NOMO-1 (cell line): Measurements from ENCODE around the gene UNC13A.
"Not testable (repeated sequence)": the region's sequence is repeated elsewhere in the genome, so short reads cannot be mapped to it uniquely, and the experiment has no call there.

Experiments used
- DNase-seq, 2 experiments: peaks; one replicate each; lab custom pipeline; 2025; ENCODE audit not compliant: unreplicated experiment in 2 of 2; lab: John Stamatoyannopoulos, UW

UNC13A gene

DNA sequence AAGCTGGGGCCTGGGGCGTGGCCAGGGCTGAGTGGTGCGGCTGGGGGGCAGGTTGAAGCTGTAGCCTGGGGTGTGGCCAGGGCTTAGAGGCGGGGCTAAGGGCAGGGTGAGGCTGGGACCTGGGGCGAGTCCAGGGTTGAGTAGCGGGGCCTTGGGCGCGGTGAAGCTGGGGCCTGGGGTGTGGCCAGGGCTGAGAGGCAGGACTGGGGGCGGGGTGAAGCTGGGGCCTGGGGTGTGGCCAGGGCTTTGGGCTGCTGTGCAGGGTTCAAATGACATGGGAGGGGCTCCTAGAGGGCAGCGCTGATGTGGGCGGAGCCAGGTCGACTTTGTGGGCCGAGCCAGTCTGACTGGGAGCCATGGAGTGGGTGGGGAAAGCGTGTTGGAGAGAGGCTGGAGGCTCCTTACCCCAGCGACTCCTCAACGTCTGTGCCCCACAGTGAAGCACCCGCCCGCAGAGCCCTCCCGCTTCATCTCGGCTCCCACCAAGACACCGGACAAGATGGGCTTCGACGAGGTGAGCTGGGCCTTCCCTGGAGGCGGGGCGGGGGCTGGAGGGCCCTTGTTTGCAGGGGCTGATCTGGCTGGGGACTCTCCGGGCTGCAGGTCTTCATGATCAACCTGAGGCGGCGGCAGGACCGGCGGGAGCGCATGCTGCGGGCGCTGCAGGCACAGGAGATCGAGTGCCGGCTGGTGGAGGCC is 111.2 kb downstream of the UNC13A start:
- DNase-seq = no peak

DNA sequence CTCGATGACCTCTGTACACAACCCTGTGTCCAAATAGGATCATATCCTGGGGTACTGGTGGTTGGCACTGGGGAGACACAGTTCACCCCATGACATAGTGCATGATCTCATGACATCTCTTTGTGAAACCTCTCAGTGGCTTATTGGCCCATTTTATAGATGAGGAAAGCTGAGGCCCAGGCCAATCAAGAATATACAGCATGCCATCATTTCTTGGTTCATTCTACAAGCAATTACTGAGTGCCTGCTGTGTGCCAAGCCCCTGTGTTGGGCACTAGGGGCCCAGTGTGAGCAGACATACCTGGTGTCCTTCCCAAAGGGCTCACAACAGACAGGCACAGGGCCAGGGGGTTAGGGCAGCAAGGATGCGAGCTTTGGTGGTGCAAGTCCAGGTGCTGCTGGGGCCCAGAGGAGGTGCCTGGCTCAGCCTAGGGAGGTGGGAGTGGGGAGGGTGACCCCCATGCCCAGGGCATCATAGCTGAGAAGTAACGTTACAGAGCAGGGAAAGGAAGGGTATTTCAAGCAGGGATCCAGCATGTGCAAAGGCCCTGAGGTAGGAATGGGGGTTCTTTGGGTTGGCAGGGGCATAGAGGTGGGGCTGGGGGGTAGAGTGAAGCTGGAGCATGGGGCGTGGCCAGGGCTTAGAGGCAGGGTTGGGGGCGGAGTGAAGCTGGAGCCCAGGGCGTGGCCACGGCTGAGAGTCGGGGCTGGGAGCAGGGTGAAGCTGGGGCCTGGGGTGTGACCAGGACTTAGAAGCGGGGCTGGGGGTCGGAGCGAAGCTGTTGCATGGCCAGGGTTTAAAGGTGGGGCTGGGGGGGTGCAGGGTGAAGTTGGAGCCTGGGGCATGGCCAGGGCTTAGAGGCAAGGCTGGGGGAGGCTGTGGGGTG is 112.0 kb downstream of the UNC13A start:
- DNase-seq = no peak

DNA sequence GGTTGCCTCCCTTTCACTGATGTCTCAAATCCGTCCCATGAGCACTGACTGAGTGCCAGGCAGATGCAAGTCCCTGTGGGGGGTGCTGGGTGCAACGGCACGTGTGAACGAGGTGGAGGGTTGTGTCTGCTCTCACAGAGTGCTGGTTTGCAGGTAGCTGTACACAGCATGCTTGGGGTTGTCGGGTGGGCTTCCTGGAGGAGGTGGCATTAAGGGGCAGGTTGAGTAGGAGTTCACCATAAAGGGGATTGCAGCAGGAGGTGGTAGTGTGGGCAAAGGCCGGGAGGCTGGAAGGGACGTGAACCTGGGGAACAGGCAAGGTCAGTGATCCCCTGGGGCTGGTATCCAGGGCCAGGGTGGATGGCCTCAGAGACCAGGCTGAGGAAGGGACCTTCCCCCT is 115.5 kb downstream of the UNC13A start:
- no peak for DNase-seq

DNA sequence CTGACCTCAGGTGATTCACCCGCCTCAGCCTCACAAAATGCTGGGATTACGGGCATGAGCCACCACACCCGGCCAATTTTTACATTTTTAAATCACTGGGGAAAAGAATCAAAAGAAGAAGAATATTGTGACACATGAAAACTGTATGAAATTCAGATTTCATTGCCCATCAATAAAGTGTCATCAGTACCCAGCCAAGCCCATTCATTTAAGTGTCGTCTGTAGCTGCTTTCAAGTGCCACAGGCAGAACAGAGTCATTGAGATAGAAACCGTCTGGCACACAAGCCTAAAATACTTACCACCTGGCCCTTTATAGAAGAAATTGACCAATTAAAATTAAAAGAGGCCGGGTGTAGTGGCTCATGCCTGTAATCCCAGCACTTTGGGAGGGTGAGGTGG is 117.4 kb downstream of the UNC13A start:
- DNase-seq = no peak

DNA sequence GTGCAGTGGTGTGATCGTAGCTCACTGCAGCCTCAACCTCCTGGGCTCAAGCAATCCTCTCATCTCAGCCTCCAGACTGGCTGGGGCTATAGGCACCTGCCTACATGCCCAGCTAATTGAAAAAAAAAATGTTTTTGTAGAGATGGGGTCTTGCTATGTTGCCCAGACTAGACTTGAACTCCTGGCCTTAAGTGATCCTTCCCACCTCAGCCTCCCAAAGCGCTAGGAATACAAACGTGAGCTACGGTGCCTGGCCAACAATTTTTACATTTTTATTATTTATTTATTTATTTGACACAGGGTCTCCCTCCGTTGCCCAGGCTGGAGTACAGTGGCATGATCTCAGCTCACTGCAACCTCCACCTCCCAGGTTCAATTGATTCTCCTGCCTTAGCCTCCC is 117.9 kb downstream of the UNC13A start:
- not testable (repeated sequence) for DNase-seq

DNA sequence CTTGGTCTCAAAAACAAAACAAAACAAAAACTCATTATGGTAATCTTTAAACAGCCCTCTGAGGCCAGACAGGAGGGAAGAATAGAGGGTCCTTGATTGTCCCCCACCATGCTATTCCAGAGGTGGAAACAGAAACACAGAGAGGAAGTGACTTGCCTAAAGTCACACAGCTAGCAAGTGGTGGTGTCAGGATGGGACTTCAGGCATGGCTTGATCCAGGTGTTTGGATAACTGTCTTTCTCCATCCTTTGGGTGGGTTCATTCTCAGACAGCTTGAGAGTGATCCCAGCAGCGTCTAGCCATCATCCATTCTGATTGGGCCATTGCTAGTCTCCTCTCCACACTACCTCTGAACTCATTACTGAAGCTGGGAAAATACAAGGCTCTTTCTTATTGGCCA is 120.2 kb downstream of the UNC13A start:
- no peak for DNase-seq

DNA sequence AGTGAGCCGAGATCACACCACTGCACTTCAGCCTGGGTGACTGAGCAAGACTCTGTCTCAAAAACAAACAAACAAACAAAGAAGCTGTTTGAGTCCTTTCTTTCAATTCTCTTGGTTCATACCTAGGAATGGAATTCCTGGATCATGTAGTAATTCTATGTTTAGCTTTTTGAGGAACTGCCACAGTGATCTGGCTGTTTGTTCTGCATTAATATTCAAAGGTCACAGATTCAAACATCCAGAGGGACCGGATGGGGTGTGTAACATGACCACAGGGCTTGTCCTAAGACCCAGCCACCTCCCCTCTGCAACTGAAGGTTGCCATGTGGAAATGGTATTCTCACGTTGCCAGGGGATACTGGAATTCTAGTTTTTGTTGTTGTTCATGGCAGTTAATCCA is 122.5 kb downstream of the UNC13A start:
- DNase-seq = no peak

DNA sequence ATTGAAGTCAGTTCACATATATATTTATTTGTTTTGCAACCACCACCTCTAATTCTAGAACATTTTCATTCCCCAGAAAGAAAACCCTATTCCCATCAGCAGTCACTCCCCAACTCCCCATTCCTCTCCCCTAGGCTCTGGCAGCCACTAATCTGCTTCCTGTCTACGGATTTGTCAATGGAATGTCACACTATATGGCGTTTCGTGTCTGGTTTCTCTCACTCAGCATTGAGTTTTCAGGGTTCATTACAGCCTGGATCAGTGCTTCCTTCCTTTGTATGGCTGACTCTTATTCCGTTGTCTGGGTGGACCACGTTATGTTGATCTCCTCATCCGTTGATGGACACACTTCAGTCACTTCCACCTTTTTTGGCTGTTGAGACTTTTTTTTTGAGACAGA is 123.4 kb downstream of the UNC13A start:
- no peak for DNase-seq

DNA sequence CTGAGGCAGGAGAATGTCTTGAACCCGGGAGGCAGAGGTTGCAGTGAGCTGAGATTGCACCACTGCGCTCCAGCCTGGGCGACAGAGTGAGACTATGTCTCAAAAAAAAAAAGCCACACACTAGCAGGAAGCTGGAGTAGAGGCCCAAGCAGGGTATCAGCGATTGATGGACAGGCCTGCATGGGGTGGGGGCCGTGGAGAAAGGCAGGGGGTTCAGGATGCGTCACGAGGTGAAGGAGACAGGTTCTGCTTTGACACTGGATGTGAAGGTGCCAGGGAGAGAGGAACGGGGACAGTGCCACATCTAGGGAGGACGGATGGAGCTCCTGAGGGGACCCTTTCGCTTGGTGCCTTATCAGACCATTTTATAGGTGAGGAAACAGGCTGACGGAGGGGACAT is 125.6 kb downstream of the UNC13A start:
- DNase-seq = no peak

DNA sequence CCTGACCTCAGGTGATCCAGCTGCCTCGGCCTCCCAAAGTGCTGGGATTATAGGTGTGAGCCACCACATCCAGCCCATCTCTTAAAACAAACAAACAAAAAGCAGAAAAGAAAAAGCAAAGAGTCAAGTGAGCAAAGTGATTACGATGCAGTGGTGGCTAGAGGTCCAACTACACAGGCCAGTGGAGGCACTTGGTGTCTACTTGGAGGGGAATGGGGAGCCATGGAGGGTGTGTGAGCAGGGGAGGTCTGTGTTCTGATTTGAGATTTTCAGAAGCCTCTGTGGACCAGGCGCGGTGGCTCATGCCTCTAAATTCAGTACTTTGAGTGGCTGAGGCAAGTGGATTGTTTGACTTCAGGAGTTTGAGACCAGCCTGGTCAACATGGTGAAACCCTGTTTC is 126.1 kb downstream of the UNC13A start:
- no peak for DNase-seq

DNA sequence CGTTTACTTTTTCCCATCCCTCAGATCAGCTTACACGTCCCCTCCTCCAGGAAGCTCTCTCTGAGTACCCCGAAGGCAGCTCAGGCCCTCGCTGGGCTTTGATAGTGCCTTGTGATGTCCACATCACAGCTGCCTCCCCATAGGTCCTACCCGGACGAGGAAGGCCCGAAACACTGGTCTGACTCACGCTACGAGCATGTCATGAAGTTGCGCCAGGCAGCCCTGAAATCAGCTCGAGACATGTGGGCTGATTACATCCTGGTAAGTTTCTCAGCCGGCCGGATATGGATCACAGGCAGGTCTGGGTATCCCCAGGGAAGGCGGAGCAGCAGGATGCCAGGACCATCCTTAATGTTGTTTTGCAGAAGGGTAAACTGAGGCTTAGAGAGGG is 128.0 kb downstream of the UNC13A start:
- DNase-seq = no peak

DNA sequence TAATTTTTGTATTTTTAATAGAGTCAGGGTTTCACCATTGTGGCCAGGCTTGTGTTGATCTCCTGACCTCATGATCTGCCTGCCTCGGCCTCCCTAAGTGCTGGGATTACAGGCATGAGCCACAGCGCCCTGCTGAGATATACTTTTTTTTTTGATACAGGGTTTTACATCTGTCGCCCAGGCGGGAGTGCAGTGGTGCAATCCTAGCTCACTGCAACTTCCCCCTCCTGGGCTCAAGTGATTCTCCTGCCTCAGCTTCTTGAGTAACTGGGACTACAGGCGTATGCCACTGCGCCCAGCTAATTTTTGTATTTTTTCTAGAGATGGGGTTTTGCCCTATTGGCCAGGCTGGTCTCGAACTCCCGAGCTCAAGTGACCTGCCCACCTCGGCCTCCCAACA is 130.7 kb downstream of the UNC13A start:
- DNase-seq = peak; percentile 54 to 59

DNA sequence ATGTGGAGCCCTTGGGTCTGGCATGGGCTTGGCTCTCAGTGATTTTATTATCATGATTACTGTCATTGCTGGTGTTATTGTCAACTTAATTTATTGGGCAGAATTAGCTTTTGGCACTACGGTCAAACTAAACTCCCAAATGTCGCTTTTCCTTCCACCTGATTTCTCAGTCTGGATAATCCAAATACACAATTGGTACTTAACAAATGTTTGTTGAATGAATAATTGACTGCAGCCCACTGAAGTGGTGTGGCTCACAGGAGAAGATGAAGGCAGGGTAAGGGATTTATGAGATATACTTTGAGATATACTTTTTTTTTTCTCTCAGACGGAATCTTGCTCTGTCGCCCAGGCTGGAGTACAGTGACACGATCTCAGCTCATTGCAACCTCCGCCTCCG is 131.2 kb downstream of the UNC13A start:
- DNase-seq = no peak

DNA sequence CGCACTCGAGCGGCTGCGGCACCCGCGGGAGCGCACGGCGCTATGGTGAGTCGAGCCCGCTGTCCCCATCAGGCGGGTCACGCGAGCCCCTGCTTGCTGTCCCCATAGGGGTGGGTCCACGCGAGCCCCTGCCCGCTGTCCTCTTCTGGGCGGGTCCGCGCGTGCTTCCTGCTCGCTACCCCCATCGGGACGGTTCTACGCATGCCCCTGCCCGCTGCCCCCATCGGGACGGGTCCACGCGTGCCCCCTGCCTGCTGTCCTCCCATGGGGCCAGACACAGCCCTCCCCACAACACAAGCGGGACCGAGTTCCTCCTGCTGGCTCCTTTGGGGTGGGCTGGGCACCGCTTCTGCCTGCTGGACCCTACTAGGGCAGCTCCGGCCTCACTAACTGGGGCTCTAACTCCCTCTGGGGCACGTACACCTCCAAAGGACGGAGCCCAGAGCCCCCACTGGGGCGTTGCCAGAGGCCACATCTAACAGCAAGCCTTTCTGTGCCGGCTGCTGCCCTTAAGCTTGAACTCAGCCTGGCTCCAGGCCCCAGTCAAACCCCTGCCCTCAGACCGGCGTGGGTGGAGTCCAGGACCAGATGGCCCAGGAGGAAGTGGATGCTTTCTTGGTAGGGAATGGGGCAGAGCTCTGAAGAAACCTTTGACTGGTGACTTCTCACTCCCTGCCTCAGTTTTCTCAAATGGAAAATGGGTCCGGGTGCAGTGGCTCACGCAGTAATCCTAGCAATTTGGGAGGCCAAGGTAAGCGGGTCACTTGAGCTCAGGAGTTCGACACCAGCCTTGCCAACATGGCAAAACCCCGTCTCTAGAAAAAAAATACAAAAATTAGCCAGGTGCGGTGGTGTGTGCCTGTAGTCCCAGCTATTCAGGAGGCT is 132.0 kb downstream of the UNC13A start:
- peak; percentile 77 to 82 for DNase-seq

DNA sequence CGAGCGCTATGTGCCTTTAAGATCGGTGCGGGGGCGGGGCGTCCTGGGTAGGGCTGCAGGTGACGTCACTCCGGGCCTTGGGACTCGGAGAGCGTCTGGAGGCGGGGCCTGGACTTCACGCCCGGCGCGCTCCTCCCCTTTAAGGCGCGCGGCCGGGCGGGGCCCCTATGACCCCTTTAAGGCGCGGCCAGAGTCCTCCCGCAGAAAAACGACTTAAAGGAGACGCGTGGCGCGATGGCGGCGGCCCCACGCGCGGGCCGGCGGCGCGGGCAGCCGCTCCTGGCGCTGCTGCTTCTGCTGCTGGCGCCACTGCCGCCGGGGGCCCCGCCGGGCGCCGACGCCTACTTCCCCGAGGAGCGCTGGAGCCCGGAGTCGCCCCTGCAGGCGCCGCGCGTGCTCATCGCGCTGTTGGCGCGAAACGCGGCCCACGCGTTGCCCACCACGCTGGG is 132.7 kb downstream of the UNC13A start, which contains the start of gene COLGALT1:
TSS of gene COLGALT1 (plus strand) at position 170 of the 449 bp plus-strand sequence. CDS start at position 235, 65 bp downstream.
- peak; percentile 99 for DNase-seq

DNA sequence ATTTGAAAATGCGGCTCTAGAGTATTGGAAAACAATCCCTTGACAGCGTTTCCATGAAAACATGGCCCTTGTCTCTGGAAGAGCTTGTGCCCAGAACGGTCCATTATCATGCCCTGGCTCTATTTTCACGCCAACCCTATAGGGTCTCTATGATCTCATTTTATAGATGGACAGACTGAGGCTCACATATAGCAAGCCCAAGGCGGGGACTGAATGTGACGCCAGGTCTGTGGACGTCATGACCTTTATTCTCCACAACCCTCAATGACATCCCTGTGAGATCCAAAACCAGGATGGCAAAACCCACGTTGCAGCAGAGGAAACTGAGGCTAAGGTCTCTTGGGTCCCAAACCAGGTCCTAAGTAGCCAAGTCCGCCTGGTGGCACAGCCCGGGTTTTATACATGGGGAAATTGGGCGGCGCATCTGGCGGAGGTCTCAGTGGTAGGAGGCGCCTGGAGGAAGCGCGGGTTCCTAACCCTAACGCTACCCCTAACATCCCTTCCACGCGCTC is 133.1 kb downstream of the UNC13A start:
- DNase-seq = no peak

DNA sequence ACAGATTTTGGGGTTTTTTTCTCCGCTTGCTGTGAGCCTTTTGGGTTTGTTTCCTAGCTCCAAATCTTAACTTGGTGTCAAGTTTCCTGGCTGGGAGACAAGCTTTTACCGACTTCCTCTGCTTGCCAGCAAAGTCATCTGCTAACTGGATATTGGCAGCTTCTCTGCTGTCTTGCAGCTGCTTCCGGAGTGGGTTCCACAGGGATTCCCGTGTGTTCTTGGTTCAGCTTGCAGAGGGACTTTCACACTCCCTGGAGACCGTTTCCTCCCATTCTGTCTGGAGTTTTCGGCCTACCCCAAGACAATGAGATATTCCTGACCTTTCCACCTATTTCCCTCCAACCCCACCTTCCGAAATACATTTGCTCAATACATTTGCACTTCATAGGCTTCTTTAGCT is 134.9 kb downstream of the UNC13A start:
- DNase-seq = no peak

DNA sequence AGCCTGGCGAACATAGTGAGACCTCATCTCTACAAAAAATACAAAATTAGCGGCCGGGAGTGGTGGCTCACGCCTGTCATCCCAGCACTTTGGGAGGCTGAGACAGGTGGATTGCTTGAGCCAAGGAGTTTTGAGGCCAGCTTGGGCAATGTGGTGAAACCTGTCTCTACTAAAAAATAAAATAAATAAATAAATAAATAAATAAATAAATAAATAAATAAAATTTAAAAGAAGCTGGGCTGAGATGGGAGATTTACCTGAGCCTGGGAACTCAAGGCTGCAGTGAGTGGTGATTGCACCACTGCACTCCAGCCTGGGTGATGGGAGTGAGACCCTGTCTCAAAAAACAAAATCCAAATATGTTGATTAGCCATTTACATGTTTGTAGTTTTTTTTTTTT is 135.4 kb downstream of the UNC13A start:
- not testable (repeated sequence) for DNase-seq
